HG02798 (cell line): ENCODE measurements around the gene GJB4.
A peak's percentile ranks its signal among the peaks of the same experiment; 100 is the strongest.
"Not testable (repeated sequence)": the region's sequence is repeated elsewhere in the genome, so short reads cannot be mapped to it uniquely, and the experiment has no call there.

ENCODE experiments used
- ATAC-seq: cut with Tn5 transposase; IDR thresholded peaks from one replicate; pipeline ENCODE4 v1.9.1; 2021; ENCODE audit warnings: mild to moderate bottlenecking; ENCODE audit not compliant: unreplicated experiment, poor library complexity

The GJB4 gene

GRCh38 chr1:34794001-34794789 is 34.7 kb downstream of the GJB4 start:
- no peak for ATAC-seq

DNA sequence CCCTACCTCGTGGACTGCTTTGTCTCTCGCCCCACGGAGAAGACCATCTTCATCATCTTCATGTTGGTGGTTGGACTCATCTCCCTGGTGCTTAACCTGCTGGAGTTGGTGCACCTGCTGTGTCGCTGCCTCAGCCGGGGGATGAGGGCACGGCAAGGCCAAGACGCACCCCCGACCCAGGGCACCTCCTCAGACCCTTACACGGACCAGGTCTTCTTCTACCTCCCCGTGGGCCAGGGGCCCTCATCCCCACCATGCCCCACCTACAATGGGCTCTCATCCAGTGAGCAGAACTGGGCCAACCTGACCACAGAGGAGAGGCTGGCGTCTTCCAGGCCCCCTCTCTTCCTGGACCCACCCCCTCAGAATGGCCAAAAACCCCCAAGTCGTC is 35.2 kb downstream of the GJB4 start:
- no peak for ATAC-seq

GRCh38 chr1:34795916-34796315 is 36.4 kb downstream of the GJB4 start:
- ATAC-seq = no peak

DNA sequence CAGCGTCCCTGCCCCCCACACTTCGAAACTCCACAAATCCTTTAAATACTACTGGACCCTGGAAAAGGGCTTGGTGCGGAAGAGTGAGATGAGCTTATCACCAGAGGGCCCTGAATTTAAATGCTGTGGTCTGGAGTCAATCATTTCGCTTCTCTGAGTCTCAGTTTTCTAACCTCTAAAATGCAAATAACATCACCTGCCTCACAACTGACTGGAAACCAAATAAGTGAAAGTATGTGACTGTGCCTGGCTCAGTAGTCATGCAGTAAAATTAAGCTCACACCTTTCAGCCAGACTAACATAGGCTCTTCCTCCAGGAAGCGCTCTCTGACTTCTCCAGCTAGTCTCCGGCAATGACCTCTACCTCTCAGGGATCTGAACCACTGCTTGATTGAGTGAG is 37.5 kb downstream of the GJB4 start:
- ATAC-seq = peak; percentile 53

DNA sequence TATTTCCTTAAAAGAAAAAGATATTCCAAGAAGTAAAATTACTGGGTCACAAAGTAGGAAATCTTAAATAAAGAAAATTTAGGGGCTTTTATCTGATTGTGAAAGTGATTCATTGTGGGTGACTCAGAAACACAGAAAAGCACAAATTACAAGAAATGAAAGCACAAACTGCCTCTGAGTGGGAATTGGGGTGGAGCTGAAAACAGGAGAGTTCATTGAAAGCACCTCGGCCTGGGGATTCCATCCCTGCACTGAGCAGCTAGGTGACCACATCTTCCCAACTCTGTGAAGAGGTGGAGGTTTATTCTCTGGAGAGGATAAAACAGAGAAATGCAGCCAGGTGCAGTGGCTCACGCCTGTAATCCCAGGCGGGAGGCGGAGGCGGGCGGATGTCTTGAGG is 40.7 kb downstream of the GJB4 start:
- no peak for ATAC-seq

GRCh38 chr1:34803770-34804169 is 44.2 kb downstream of the GJB4 start:
- ATAC-seq = no peak

DNA sequence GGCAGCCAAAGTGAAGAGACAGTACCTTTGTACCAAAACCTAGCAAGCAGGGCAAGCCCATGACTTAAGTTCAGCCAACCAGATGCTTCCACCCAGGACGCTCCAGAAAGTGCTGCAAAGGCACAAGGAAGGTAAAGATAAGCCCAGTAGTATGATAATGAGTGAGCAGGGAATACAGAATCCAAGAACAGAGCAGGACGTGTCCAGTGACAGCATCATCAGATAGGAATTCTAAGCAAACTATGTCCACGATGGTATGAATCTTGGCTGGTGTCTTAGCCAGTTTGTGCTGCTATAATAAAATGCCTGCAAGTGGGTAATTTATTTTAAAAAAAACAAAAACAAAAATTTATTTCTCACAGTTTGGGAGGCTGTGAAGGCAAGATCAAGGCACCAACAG is 46.9 kb downstream of the GJB4 start:
- no peak for ATAC-seq

GRCh38 chr1:34808051-34808810 is 48.7 kb downstream of the GJB4 start:
- ATAC-seq = no peak

DNA sequence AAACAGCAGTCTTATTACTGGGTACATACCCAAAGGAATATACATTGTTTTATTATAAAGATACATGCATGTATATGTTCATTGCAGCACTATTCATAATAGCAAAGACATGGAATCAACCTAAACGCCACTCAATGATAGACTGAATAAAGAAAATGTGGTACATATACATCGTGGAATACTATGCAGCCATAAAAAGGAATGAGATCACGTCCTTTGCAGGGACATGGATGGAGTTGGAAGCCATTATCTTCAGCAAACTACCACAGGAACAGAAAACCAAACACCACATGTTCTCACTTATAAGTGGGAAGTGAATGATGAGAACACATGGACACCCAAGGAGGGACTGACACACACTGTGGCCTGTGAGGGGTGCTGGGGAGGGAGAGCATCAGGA is 51.2 kb downstream of the GJB4 start:
- ATAC-seq = not testable (repeated sequence)
